ENCODE data around the gene HOXD9. TPM values are rescaled to one million over a fixed set of nuclear protein-coding genes. Genes with fewer than 3 reads are reported as not detected.

HOXD9 gene
- polyA plus RNA-seq, 1 experiment: not detected

DNA sequence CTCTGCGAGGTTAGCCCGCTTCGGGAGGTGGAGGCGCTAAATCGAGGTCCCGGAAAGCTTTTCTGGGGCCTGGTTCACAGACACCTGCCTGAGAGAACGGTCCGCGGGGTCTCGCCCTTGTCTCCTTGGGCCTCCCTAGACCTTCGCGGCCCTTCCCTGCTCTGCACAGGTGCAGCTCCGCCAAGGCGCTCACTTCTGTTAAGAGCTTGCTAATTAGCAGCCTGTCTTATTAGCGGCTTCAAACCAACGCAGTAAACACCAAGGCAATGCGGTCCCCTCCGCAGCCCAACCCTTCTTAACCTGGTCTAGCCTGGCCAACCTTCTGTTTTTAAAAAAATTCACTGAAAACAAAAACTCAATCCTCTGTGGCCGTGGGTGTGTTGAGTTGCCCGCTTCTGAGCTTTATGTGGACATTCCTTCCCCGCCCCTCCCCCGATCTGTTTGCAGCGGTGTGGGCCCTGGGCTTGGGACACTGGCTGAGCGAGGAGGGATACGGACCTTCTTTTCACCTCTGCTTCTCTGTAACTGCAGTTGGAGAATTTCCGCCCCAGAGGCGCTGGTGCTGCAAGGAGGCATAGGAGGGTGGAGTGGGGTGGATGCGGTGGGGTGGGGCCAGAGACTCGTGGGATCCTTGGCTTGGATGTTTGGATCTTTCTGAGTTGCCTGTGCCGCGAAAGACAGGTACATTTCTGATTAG, 25.4 kb downstream of the HOXD9 start:
- Histone ChIP-seq H3K4me3 (ENCODE audit: low read depth, low read length) (no peak overlapping the region), H3K9me3 (ENCODE audit: control insufficient read depth, insufficient read depth, low read length) (peaks cover 4% of the 10 kb centered on the region; the same call in 1 of the 2 replicates), H3K27ac (ENCODE audit: low read depth, low read length) (no peak overlapping the region), H3K27me3 (ENCODE audit: control insufficient read depth, insufficient read depth, low read length) (peaks cover 86% of the 10 kb centered on the region)
- CTCF ChIA-PET: no interaction called here
- no peak for TF ChIP-seq CTCF (IDR thresholded peaks at IDR 0.05; ENCODE audit: low read depth, low read length)
- DNase-seq (ENCODE audit: low read depth, low spot score): no peak
- POLR2A ChIA-PET: no interaction called here

GRCh38 chr2:176148751-176149421, 26.4 kb downstream of the HOXD9 start:
- ChIA-PET POLR2A (no interaction called here), CTCF (no interaction called here)
- Histone ChIP-seq H3K27me3 (ENCODE audit: control insufficient read depth, insufficient read depth, low read length) (peaks cover 83% of the 10 kb centered on the region), H3K9me3 (ENCODE audit: control insufficient read depth, insufficient read depth, low read length) (peaks cover 4% of the 10 kb centered on the region; the same call in 1 of the 2 replicates), H3K4me3 (ENCODE audit: low read depth, low read length) (no peak overlapping the region), H3K27ac (ENCODE audit: low read depth, low read length) (no peak overlapping the region)
- no peak for DNase-seq (ENCODE audit: low read depth, low spot score)
- no peak for TF ChIP-seq CTCF (IDR thresholded peaks at IDR 0.05; ENCODE audit: low read depth, low read length)

GRCh38 chr2:176149481-176149938, 27.0 kb downstream of the HOXD9 start:
- H3K27ac ChIP-seq (ENCODE audit: low read depth, low read length): no peak overlapping the region
- peaks cover 90% of the 10 kb centered on the region for H3K27me3 ChIP-seq (ENCODE audit: control insufficient read depth, insufficient read depth, low read length)
- TF ChIP-seq CTCF (IDR thresholded peaks at IDR 0.05; ENCODE audit: low read depth, low read length): no peak
- POLR2A ChIA-PET: no interaction called here
- no peak overlapping the region for H3K4me3 ChIP-seq (ENCODE audit: low read depth, low read length)
- no peak for DNase-seq (ENCODE audit: low read depth, low spot score)
- peaks cover 4% of the 10 kb centered on the region; the same call in 1 of the 2 replicates for H3K9me3 ChIP-seq (ENCODE audit: control insufficient read depth, insufficient read depth, low read length)
- CTCF ChIA-PET: interaction anchor here (1.6 kb wide), 1 partner anchor 22 kb away, joined by 3 read pairs; no protein-coding TSS in a partner anchor

GRCh38 chr2:176149939-176150583, 27.5 kb downstream of the HOXD9 start:
- no peak overlapping the region for H3K27ac ChIP-seq (ENCODE audit: low read depth, low read length)
- no peak overlapping the region for H3K4me3 ChIP-seq (ENCODE audit: low read depth, low read length)
- TF ChIP-seq CTCF (IDR thresholded peaks at IDR 0.05; ENCODE audit: low read depth, low read length): no peak
- no peak for DNase-seq (ENCODE audit: low read depth, low spot score)
- H3K27me3 ChIP-seq (ENCODE audit: control insufficient read depth, insufficient read depth, low read length): peaks cover 94% of the 10 kb centered on the region
- ChIA-PET CTCF (interaction anchor here (1.3 to 1.6 kb wide), 2 partner anchors 10 to 23 kb away, joined by 3 to 11 read pairs; no protein-coding TSS in a partner anchor), POLR2A (no interaction called here)
- peaks cover 4% of the 10 kb centered on the region; the same call in 1 of the 2 replicates for H3K9me3 ChIP-seq (ENCODE audit: control insufficient read depth, insufficient read depth, low read length)

All from AG04450 (cell line).